Activated gamma-delta T cell (primary cell): ENCODE data around the gene AP1G1.
A peak's percentile ranks its signal among the peaks of the same experiment; 100 is the strongest.

Experiments
- DNase-seq: peaks from one replicate; lab custom pipeline; 2025; lab: John Stamatoyannopoulos, UW

The AP1G1 gene

GRCh38 chr16:71754652-71755051 lies 54.0 kb downstream of the AP1G1 start:
- DNase-seq: no peak

GRCh38 chr16:71754108-71754507 lies 54.5 kb downstream of the AP1G1 start:
- no peak for DNase-seq

- no peak for DNase-seq
Measured at GRCh38 chr16:71748226-71748625, 60.4 kb downstream of the AP1G1 start.

- DNase-seq: no peak
Measured at GRCh38 chr16:71746442-71747046, 62.1 kb downstream of the AP1G1 start.

- DNase-seq: no peak
Measured at GRCh38 chr16:71738855-71739254, 69.8 kb downstream of the AP1G1 start.

- no peak for DNase-seq
Measured at GRCh38 chr16:71737501-71737900, 71.1 kb downstream of the AP1G1 start.

- DNase-seq: no peak
Measured at GRCh38 chr16:71734511-71734910, 74.1 kb downstream of the AP1G1 start.

GRCh38 chr16:71732587-71732986 lies 76.0 kb downstream of the AP1G1 start:
- DNase-seq: no peak

GRCh38 chr16:71727551-71728324 lies 80.9 kb downstream of the AP1G1 start:
- no peak for DNase-seq

- no peak for DNase-seq
Measured at GRCh38 chr16:71726476-71727315, 81.9 kb downstream of the AP1G1 start.

GRCh38 chr16:71724320-71724751 lies 84.3 kb downstream of the AP1G1 start, which contains the start of gene PHLPP2:
Gene PHLPP2, minus strand, starts transcription at chr16:71724701. Its CDS starts 9,906 bp downstream, at chr16:71714795.
- no peak for DNase-seq

- DNase-seq: peak; percentile 66
Measured at GRCh38 chr16:71723537-71724319, 84.9 kb downstream of the AP1G1 start.

- peak; percentile 40 for DNase-seq
Measured at GRCh38 chr16:71722801-71723536, 85.7 kb downstream of the AP1G1 start.

GRCh38 chr16:71721066-71721740 lies 87.4 kb downstream of the AP1G1 start:
- no peak for DNase-seq

GRCh38 chr16:71712501-71712900 lies 96.1 kb downstream of the AP1G1 start:
- DNase-seq: no peak

GRCh38 chr16:71711789-71712188 lies 96.8 kb downstream of the AP1G1 start:
- DNase-seq: no peak

GRCh38 chr16:71709229-71709781 lies 99.3 kb downstream of the AP1G1 start:
- no peak for DNase-seq

- DNase-seq: no peak
Measured at GRCh38 chr16:71708696-71709095, 99.9 kb downstream of the AP1G1 start.

- DNase-seq: no peak
Measured at GRCh38 chr16:71707199-71707598, 101.4 kb downstream of the AP1G1 start.

GRCh38 chr16:71706046-71706445 lies 102.6 kb downstream of the AP1G1 start:
- DNase-seq: no peak
